Osteocyte (in vitro differentiated cells): ENCODE data around the gene LRRC43. TPM values are rescaled to one million over a fixed set of nuclear protein-coding genes. Genes with fewer than 3 reads are reported as not detected.

Source experiments
- DNase-seq: peaks from one replicate; pipeline ENCODE4 v3.0.0; 2021; ENCODE audit warnings: mixed read lengths; ENCODE audit not compliant: unreplicated experiment; ENCODE audit errors: extremely low spot score
- H3K27ac Mint-ChIP-seq: one replicate; pipeline ENCODE4 v1.8.0; 2021; ENCODE audit warnings: mild to moderate bottlenecking, mixed read lengths; ENCODE audit not compliant: unreplicated experiment
- H3K27me3 Mint-ChIP-seq: one replicate; pipeline ENCODE4 v1.8.0; 2021; ENCODE audit warnings: mixed read lengths; ENCODE audit not compliant: unreplicated experiment
- H3K36me3 Mint-ChIP-seq: one replicate; pipeline ENCODE4 v1.8.0; 2021; ENCODE audit warnings: mixed read lengths; ENCODE audit not compliant: unreplicated experiment
- H3K4me1 Mint-ChIP-seq: one replicate; pipeline ENCODE4 v1.8.0; 2021; ENCODE audit warnings: mixed read lengths; ENCODE audit not compliant: unreplicated experiment
- H3K4me3 Mint-ChIP-seq: one replicate; pipeline ENCODE4 v1.8.0; 2021; ENCODE audit warnings: mild to moderate bottlenecking, moderate library complexity, mixed read lengths; ENCODE audit not compliant: unreplicated experiment
- H3K9me3 Mint-ChIP-seq: one replicate; pipeline ENCODE4 v1.8.0; 2021; ENCODE audit warnings: mixed read lengths; ENCODE audit not compliant: unreplicated experiment
- CTCF ChIP-seq: fragments of 200-600 bp; sonication (generic); IDR thresholded peaks from 2 replicates; pipeline ENCODE4 v1.5.0; 2021; ENCODE audit warnings: antibody characterized with exemption, mild to moderate bottlenecking, moderate library complexity
- total RNA-seq: library from RNA; stranded (reverse); gene quantifications from 2 replicates; pipeline ENCODE4 v1.2.1, GENCODE V29; 2021

LRRC43 gene
- total RNA-seq, 1 donor from 2014 or later = 2.0 TPM

- H3K36me3 Mint-ChIP-seq = no peaks in the 10 kb centered on the region
- no peak for TF ChIP-seq CTCF
- no peak for DNase-seq
- no peak overlapping the region for H3K4me3 Mint-ChIP-seq
- peaks cover 5% of the 10 kb centered on the region for H3K9me3 Mint-ChIP-seq
- H3K4me1 Mint-ChIP-seq = no peaks in the 10 kb centered on the region
- H3K27ac Mint-ChIP-seq = no peak overlapping the region
- peaks cover 12% of the 10 kb centered on the region for H3K27me3 Mint-ChIP-seq
These were observed 9.5 kb downstream of the LRRC43 start for GRCh38 chr12:122192441-122192840.

- Mint-ChIP-seq H3K9me3 (peaks cover 5% of the 10 kb centered on the region), H3K4me1 (peaks cover 3% of the 10 kb centered on the region), H3K4me3 (no peak overlapping the region), H3K27me3 (peaks cover 12% of the 10 kb centered on the region), H3K36me3 (no peaks in the 10 kb centered on the region), H3K27ac (no peak overlapping the region)
- no peak for DNase-seq
- TF ChIP-seq CTCF = no peak
These were observed 11.9 kb downstream of the LRRC43 start for GRCh38 chr12:122194804-122195203.

- Mint-ChIP-seq H3K4me1 (peaks cover 3% of the 10 kb centered on the region), H3K27me3 (peaks cover 12% of the 10 kb centered on the region), H3K27ac (no peak overlapping the region), H3K9me3 (peaks cover 5% of the 10 kb centered on the region), H3K4me3 (no peak overlapping the region), H3K36me3 (no peaks in the 10 kb centered on the region)
- DNase-seq = no peak
- TF ChIP-seq CTCF = no peak
These were observed 12.5 kb downstream of the LRRC43 start for GRCh38 chr12:122195405-122195804.

GRCh38 chr12:122197612-122197966 lies 14.7 kb downstream of the LRRC43 start:
- DNase-seq = no peak
- H3K27ac Mint-ChIP-seq = no peak overlapping the region
- H3K4me3 Mint-ChIP-seq = no peak overlapping the region

More at GRCh38 chr12:122197612-122197966, 14.7 kb downstream of the LRRC43 start:
- H3K9me3 Mint-ChIP-seq = peaks cover 5% of the 10 kb centered on the region
- H3K36me3 Mint-ChIP-seq = no peaks in the 10 kb centered on the region
- no peak for TF ChIP-seq CTCF
- peaks cover 3% of the 10 kb centered on the region for H3K4me1 Mint-ChIP-seq
- peaks cover 7% of the 10 kb centered on the region for H3K27me3 Mint-ChIP-seq
